OCI-LY7 (cell line): Measurements from ENCODE around the gene PON1. TPM values are rescaled to one million over a fixed set of nuclear protein-coding genes. Genes with fewer than 3 reads are reported as not detected.

Experiments used
- BruUV-seq: library from RNA; stranded (reverse); fragments of 400-500 nt; replicated peaks from 2 replicates; lab custom pipeline; 2021; lab: Mats Ljungman, UMichigan
- CTCF ChIA-PET: fragments of 300-600 bp; sonication (Branson Sonifier 250); formaldehyde crosslinking; loops from one replicate; lab custom pipeline; 2022; ENCODE audit warnings: antibody characterized with exemption; ENCODE audit not compliant: unreplicated experiment; lab: Charles Lee
- POLR2A ChIA-PET: fragments of 300-600 bp; sonication (Branson Sonifier 250); formaldehyde crosslinking; loops from one replicate; lab custom pipeline; 2022; ENCODE audit warnings: antibody characterized with exemption; lab: Charles Lee
- DNase-seq: peaks from one replicate; pipeline ENCODE4 v3.0.0-alpha.2; 2015; ENCODE audit warnings: low spot score
- H2AFZ ChIP-seq: fragments of 200-600 bp; sonication (generic), shearing (Covaris generic); 2 replicates; pipeline ENCODE4 v1.6.1; 2014; ENCODE audit warnings: mild to moderate bottlenecking, antibody characterized with exemption, low read length, moderate library complexity
- H3K27ac ChIP-seq: fragments of 200-600 bp; sonication (generic); 2 replicates; pipeline ENCODE4 v1.5.1; 2014; ENCODE audit warnings: mixed run types, low read depth, mild to moderate bottlenecking, moderate library complexity, low read length, inconsistent platforms; ENCODE audit not compliant: poor library complexity, severe bottlenecking
- H3K36me3 ChIP-seq: fragments of 200-600 bp; sonication (generic); 2 replicates; pipeline ENCODE4 v1.6.1; 2014; ENCODE audit warnings: mild to moderate bottlenecking, antibody characterized with exemption, low read length, moderate library complexity, mixed read lengths; ENCODE audit not compliant: insufficient read depth
- H3K4me1 ChIP-seq: fragments of 200-600 bp; sonication (generic); 2 replicates; pipeline ENCODE4 v1.5.1; 2014; ENCODE audit warnings: mild to moderate bottlenecking, low read length; ENCODE audit not compliant: insufficient read depth, poor library complexity, severe bottlenecking
- H3K4me2 ChIP-seq: fragments of 200-600 bp; sonication (generic); 2 replicates; pipeline ENCODE4 v1.6.1; 2014; ENCODE audit warnings: mild to moderate bottlenecking, low read length
- H3K4me3 ChIP-seq: fragments of 200-600 bp; sonication (generic); 2 replicates; pipeline ENCODE4 v1.5.1; 2014; ENCODE audit warnings: mild to moderate bottlenecking, low read depth, low read length; ENCODE audit not compliant: poor library complexity, severe bottlenecking
- H3K79me2 ChIP-seq: fragments of 200-600 bp; sonication (generic); 2 replicates; pipeline ENCODE4 v1.6.1; 2016; ENCODE audit warnings: low read depth, mild to moderate bottlenecking, low read length, moderate library complexity, mixed read lengths; ENCODE audit not compliant: insufficient read depth
- H3K9me2 ChIP-seq: fragments of 200-600 bp; sonication (generic); 2 replicates; pipeline ENCODE4 v1.6.1; 2016; ENCODE audit warnings: mild to moderate bottlenecking, low read length, mixed read lengths; ENCODE audit not compliant: insufficient read depth
- H3K9me3 ChIP-seq: fragments of 200-600 bp; sonication (generic); 2 replicates; pipeline ENCODE4 v1.6.1; 2014; ENCODE audit warnings: mild to moderate bottlenecking, mixed run types, low read length, mixed read lengths
- H4K20me1 ChIP-seq: fragments of 200-600 bp; sonication (generic); 2 replicates; pipeline ENCODE4 v1.6.1; 2014; ENCODE audit warnings: mild to moderate bottlenecking, antibody characterized with exemption, low read length, moderate library complexity, mixed read lengths; ENCODE audit not compliant: insufficient read depth
- EZH2phosphoT487 ChIP-seq: fragments of 200-600 bp; sonication (generic); IDR thresholded peaks from 2 replicates; pipeline ENCODE4 v1.6.1; 2018; ENCODE audit warnings: low read depth, borderline replicate concordance, mild to moderate bottlenecking, mixed run types, antibody characterized with exemption, low read length, moderate library complexity, mixed read lengths
- intact Hi-C: fragments of 100-400 bp; cut with micrococcal nuclease; formaldehyde crosslinking; loops from one replicate; pipeline ENCODE4 v1.10.0; 2022; ENCODE audit not compliant: unreplicated experiment
- total RNA-seq, 2 experiments: library from RNA; depleted of rRNA in 1 of 2; stranded (reverse); fragments of >200 nt in 1 of 2; shearing (Covaris generic) in 1 of 2; gene quantifications; 2 replicates each; pipeline ENCODE4 v1.2.3, GENCODE V29; 2014 to 2022
- TF ChIP-seq, protein P1 (sequence below): fragments of 200-600 bp; sonication (generic); conservative IDR thresholded peaks from 2 replicates; pipeline ENCODE4 v1.5.1; 2014; ENCODE audit warnings: mild to moderate bottlenecking, antibody characterized with exemption, low read length, moderate library complexity, mixed read lengths

PON1 gene
- total RNA-seq, 2 experiments from 2014 or later = not detected

DNA sequence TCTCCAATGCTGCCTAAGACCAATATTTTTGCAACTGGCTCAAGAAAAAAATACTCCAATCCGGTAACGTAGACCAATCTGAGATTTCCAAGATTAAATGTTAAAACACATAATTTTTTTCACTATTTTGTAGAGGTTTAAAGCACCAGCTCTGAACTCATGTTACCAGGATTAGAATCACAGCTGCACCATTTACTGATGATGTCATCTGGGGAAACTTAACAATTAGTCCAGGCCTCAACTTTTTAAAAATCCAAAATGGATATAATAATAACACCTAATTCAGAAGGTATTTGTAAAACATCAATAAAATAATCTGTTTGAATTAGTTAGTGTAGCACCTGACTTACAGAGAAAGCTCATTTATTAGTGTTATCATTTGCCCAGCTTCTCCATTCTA lies 14.4 kb downstream of the PON1 start:
- Histone ChIP-seq H3K36me3 (no peaks in the 10 kb centered on the region), H3K4me2 (no peak overlapping the region), H3K4me1 (no peaks in the 10 kb centered on the region), H3K9me3 (no peaks in the 10 kb centered on the region), H2AFZ (no peak overlapping the region), H3K9me2 (no peaks in the 10 kb centered on the region), H3K4me3 (no peak overlapping the region), H3K79me2 (no peaks in the 10 kb centered on the region), H3K27ac (no peak overlapping the region), H4K20me1 (no peaks in the 10 kb centered on the region)
- ChIA-PET POLR2A (interaction anchor here (0.6 to 1.3 kb wide), 3 partner anchors 11 to 1991 kb away, joined by 3 to 6 read pairs (median 3); no protein-coding TSS in a partner anchor), CTCF (no interaction called here)
- no peak for DNase-seq
- TF ChIP-seq, protein P1, sequence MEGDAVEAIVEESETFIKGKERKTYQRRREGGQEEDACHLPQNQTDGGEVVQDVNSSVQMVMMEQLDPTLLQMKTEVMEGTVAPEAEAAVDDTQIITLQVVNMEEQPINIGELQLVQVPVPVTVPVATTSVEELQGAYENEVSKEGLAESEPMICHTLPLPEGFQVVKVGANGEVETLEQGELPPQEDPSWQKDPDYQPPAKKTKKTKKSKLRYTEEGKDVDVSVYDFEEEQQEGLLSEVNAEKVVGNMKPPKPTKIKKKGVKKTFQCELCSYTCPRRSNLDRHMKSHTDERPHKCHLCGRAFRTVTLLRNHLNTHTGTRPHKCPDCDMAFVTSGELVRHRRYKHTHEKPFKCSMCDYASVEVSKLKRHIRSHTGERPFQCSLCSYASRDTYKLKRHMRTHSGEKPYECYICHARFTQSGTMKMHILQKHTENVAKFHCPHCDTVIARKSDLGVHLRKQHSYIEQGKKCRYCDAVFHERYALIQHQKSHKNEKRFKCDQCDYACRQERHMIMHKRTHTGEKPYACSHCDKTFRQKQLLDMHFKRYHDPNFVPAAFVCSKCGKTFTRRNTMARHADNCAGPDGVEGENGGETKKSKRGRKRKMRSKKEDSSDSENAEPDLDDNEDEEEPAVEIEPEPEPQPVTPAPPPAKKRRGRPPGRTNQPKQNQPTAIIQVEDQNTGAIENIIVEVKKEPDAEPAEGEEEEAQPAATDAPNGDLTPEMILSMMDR = no peak
- no peak for TF ChIP-seq EZH2phosphoT487
- no TSS peak for BruUV-seq
- intact Hi-C loops = no loop called here

DNA sequence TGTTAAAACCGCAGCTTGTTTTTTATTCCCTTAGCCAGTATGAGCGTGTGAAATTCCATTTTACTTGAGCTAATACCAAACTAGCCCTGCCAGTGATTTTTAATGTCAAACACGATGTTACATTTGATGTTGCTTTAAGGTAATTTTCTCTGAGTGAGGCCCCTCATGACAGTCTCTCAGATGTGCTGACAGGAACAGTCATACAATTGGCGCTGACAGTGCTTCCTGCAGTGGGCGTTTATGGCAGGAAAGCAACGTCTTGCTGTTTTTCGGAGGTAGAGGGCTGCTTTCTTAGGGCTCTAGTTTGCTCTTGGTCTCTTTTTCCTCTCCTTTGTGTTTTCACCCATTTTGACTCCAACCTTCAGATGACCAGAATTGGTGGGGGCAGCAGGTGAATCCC lies 19.3 kb downstream of the PON1 start:
- ChIA-PET POLR2A (no interaction called here), CTCF (no interaction called here)
- intact Hi-C loops = no loop called here

More for the DNA sequence above, 19.3 kb downstream of the PON1 start:
- Histone ChIP-seq H3K4me1 (no peaks in the 10 kb centered on the region), H3K9me2 (no peaks in the 10 kb centered on the region), H3K4me3 (no peak overlapping the region), H3K36me3 (no peaks in the 10 kb centered on the region), H2AFZ (no peak overlapping the region), H3K9me3 (no peaks in the 10 kb centered on the region), H4K20me1 (no peaks in the 10 kb centered on the region), H3K4me2 (no peak overlapping the region), H3K27ac (no peak overlapping the region), H3K79me2 (no peaks in the 10 kb centered on the region)
- no TSS peak for BruUV-seq
- TF ChIP-seq, protein P1 = no peak
- TF ChIP-seq EZH2phosphoT487 = no peak
- DNase-seq = no peak
